Liver (tissue), 2 donors: ENCODE measurements around the gene RASSF1.

Experiments used
- ATF3 ChIP-seq: IDR thresholded peaks from 2 replicates; pipeline ENCODE4 v1.6.1; 2016; ENCODE audit warnings: antibody characterized with exemption
- ZBTB33 ChIP-seq: IDR thresholded peaks from 2 replicates; pipeline ENCODE4 v1.6.1; 2016; ENCODE audit warnings: antibody characterized with exemption
- donor health status: healthy.

GRCh38 chr3:50355829-50356552 lies 15.4 kb upstream of the RASSF1 start:
- TF ChIP-seq ZBTB33 = no peak
- no peak for TF ChIP-seq ATF3
